ENCODE measurements around the gene NOC3L.
"Not testable (repeated sequence)": the region's sequence is repeated elsewhere in the genome, so short reads cannot be mapped to it uniquely, and the experiment has no call there.

NOC3L gene

GRCh38 chr10:94363251-94363565, 469 bp upstream of the NOC3L start:
- no peak for DNase-seq (ENCODE audit: low read depth in 2 of 2)

DNA sequence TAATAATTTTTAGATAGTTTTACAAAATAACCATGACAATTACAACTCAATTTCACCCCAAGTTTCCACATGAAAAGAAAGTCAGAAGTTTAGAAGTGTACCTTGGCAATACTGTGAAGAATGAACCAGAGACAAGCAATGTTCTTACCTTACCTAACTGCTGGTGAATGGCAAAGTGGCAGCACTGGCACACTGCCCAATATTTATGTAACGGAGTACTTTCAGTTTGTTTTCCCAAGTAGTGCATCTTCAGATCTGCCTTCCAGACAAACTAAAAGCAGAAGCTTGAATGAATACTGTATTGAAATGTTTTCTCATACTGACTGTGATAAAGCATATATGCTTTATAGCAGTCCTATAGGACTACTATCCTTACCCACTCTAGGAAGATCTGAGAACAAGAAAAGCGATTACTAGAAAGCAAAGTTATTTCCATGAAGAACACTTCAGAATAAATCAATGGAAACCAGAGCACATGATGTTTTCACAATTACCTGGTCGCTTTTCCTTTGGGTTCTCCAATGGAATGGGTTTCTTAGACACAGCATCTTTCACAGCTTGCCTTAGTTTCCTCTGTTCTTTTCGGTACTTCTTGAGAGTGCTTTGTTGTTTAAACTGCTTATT, 1.5 kb downstream of the NOC3L start:
- DNase-seq (ENCODE audit: low read depth in 2 of 2) = no peak

- no peak for DNase-seq (ENCODE audit: low read depth in 2 of 2)
These were observed 4.3 kb downstream of the NOC3L start for GRCh38 chr10:94358480-94358879.

DNA sequence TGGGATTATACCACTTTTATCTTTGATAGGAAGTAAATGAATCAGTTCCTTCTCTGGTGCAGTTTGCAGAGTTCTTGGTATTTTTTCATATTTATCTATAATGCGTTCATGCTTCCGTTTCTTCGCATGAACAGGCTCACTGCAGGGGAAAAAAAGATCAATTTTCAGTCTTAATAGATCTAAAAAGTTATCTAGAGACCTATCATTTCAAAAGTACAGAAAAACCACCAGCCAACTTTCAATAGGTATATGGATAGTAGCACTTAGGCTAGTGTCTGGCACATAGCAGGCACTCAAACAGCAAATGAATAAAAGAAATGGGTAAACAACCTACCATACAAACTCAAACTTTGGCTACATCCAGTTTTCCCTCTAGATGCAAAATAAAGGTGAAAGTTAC, 5.5 kb downstream of the NOC3L start:
- DNase-seq (ENCODE audit: low read depth in 2 of 2) = no peak

DNA sequence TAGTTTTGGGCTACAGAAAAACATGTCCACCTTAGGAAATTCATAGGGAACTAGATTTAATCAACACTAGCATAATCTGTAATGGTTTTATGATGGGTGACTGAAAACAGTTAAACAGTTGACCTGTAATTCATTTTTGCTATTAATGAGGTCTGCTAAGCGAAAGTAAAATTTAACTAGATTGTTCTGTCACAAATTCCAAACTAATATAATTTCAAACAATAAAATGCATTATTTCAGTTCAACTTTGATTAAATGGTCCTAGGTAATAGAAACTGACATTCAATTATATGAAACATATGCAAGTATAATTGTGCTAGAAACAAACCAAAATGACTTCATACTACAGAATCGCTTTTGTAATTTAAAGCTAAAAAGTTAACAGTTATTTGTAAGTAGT, 6.9 kb downstream of the NOC3L start:
- DNase-seq (ENCODE audit: low read depth in 2 of 2) = no peak

GRCh38 chr10:94353336-94353735, 9.4 kb downstream of the NOC3L start:
- no peak for DNase-seq (ENCODE audit: low read depth in 2 of 2)

- DNase-seq (ENCODE audit: low read depth in 2 of 2) = no peak
These were observed 11.7 kb downstream of the NOC3L start for GRCh38 chr10:94351089-94351488.

- DNase-seq (ENCODE audit: low read depth in 2 of 2) = not testable (repeated sequence)
These were observed 12.2 kb downstream of the NOC3L start for GRCh38 chr10:94350500-94350899.

DNA sequence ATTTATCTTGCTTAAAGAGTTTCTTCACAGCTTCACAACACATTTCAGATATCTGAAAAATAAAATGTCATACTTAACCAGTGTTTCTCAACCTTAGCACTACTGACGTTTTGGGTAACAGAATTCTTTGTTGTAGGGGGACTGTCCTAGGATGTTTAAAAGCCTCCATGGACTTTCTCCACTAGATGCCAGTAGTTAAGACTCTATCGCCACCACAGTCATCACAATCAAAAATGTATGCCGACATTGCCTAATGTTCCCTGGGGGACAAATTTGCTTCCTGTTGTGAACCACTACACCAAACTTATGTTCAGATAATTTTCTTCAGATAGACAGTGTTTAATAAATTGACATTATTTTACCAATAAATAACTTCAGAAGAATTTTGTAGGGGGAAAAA, 13.4 kb downstream of the NOC3L start:
- no peak for DNase-seq (ENCODE audit: low read depth in 2 of 2)

GRCh38 chr10:94344522-94345122, 18.1 kb downstream of the NOC3L start:
- DNase-seq (ENCODE audit: low read depth in 2 of 2) = no peak

- DNase-seq (ENCODE audit: low read depth in 2 of 2) = no peak
These were observed 19.6 kb downstream of the NOC3L start for GRCh38 chr10:94343151-94343550.

- no peak for DNase-seq (ENCODE audit: low read depth in 2 of 2)
These were observed 27.9 kb downstream of the NOC3L start for GRCh38 chr10:94334857-94335256.

GRCh38 chr10:94333051-94333450, 29.7 kb downstream of the NOC3L start:
- DNase-seq (ENCODE audit: low read depth in 2 of 2) = no peak

DNA sequence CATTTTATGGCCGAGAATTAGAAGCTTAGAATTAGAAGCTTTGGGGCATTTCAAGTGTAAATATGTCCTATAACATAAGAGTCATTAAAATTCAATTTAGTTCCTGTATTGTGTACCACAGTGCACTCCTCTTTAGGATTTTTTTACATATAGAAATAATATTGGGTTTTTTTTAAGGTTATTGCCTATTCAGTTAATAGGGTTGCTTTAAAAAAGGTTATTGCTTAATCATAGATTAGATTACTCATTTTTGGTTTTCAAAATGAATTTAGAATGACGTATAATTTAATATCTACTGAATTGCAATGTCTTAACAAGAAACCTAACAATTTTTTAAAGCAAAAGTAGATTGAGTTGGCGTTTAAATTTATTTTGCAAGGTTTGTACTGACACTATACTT, 34.1 kb downstream of the NOC3L start:
- DNase-seq (ENCODE audit: low read depth in 2 of 2) = no peak

GRCh38 chr10:94327649-94328048, 35.1 kb downstream of the NOC3L start:
- no peak for DNase-seq (ENCODE audit: low read depth in 2 of 2)

DNA sequence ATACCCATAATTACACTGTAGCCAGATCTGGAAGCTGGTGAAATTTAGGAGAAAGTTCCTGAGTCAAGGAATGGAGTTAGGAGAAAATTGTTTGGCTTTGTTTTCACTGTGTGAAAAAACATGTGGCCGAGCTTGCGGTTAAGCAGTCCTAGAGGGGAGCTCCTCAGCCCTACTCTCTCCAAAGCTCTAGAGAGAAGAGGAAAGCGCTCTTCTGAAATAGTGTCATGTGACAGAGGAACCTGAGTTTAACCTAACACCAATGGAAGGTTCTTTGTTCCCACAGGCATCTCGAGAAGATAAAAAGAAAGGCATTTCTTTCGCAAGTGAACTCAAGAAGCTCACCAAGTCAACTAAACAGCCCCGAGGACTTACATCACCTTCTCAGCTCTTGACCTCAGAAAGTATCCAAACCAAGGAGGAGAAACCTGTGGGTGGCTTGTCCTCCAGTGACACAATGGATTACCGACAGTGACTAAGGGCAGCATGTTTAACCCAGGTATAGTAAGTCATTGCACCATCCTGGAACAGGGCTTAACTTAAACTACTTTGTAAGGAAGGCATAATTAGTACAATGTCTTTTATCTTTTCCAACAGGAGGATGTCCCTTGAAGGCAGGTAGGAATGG, 38.0 kb downstream of the NOC3L start:
- DNase-seq (ENCODE audit: low read depth in 2 of 2) = no peak

- DNase-seq (ENCODE audit: low read depth in 2 of 2) = peak in 1 of 2 donors; percentile 12
These were observed 42.3 kb downstream of the NOC3L start for GRCh38 chr10:94320285-94320914.

GRCh38 chr10:94316560-94316959, 46.2 kb downstream of the NOC3L start:
- no peak for DNase-seq (ENCODE audit: low read depth in 2 of 2)

DNA sequence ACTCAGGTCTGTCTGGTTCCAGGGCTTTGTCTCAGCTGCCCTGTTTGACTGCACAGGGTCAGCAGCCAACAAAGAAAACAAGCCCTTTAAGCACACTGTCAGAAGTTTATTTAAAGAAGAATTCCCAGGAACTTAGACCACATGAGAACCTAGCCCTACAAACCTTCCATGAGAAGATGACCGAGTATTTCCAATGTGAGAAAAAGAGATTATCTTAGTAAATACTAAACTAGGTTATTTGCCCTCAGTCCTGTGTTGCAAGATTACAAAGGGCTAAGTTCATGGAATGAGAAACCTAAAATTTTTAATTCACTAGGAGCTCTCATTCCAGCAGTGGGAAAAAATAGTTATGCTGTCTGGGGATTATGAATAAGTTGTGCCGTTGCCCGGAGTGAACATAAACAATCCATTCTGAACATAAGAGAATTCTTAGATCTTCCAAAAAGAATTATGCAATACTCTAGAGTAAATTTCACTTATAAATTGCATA, 46.7 kb downstream of the NOC3L start:
- DNase-seq (ENCODE audit: low read depth in 2 of 2) = no peak

DNA sequence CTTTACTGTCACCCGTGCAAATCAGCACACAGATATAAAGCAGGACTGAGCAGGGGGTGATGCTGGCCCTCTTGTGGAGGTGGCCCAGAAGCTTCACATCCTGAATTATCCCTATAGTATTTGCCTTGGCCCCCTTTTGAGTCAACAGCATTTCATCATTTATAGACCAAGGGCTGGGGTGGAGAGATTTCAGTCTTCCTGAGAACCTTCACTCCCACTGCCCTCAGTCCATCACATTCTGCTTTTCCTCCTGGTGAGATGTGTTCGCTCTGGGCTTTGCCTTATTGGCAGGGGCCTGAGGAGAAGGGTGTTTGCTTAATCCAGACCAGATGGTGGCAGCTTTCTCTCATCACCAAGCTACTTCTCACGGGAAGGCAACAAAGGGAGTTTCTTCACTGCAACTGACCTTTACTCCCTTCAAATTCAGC, 47.7 kb downstream of the NOC3L start:
- no peak for DNase-seq (ENCODE audit: low read depth in 2 of 2)

- DNase-seq (ENCODE audit: low read depth in 2 of 2) = no peak
These were observed 52.4 kb downstream of the NOC3L start for GRCh38 chr10:94310369-94310768.

GRCh38 chr10:94308866-94309265, 53.9 kb downstream of the NOC3L start:
- no peak for DNase-seq (ENCODE audit: low read depth in 2 of 2)

GRCh38 chr10:94307046-94307615, 55.6 kb downstream of the NOC3L start:
- no peak for DNase-seq (ENCODE audit: low read depth in 2 of 2)

All from stimulated activated CD8-positive, alpha-beta memory T cell treated with anti-CD3 and anti-CD28 coated beads, Interleukin-15, amount 100 ng/mL, for 4 hours (primary cell).